ENCODE results near the gene TRIM22. TPM values are rescaled to one million over a fixed set of nuclear protein-coding genes. Genes with fewer than 3 reads are reported as not detected.

Gene TRIM22
- total and polyA plus RNA-seq, 7 experiments from 2014 or later = 121 to 340 (median 243) TPM

- DNase-seq = no peak
- no peak overlapping the region for H3K4me3 Mint-ChIP-seq
- H3K27ac ChIP-seq (ENCODE audit: low read depth, low read length) = no peak overlapping the region
- H3K27me3 ChIP-seq (ENCODE audit: control insufficient read depth in 2 of 2, insufficient read depth in 2 of 2, low read length in 2 of 2) = no peaks in the 10 kb centered on the region
- H3K4me1 ChIP-seq (ENCODE audit: control insufficient read depth in 2 of 2, insufficient read depth in 2 of 2, low read length in 2 of 2) = no peaks in the 10 kb centered on the region
- peaks cover 0 to 30% (median 7%) of the 10 kb centered on the region in 3 experiments for H3K36me3 ChIP-seq (ENCODE audit: control insufficient read depth in 2 of 3, insufficient read depth in 3 of 3, low read length in 3 of 3)
- no peaks in the 10 kb centered on the region for H3K9me3 ChIP-seq (ENCODE audit: control insufficient read depth in 2 of 3, low read length in 3 of 3)
- peaks cover 0 to 40% (median 23%) of the 10 kb centered on the region in 5 donors for H3K36me3 Mint-ChIP-seq
- POLR2A ChIA-PET = no interaction called here
- no peak overlapping the region for H3K4me3 ChIP-seq (ENCODE audit: low read length)
- ATAC-seq = no peak
- peaks cover 0 to 3% (median 0%) of the 10 kb centered on the region in 11 donors for H3K9me3 Mint-ChIP-seq
- H3K4me1 Mint-ChIP-seq = no peaks in the 10 kb centered on the region
- intact Hi-C loops (cut with micrococcal nuclease) = no loop called here
- no peak overlapping the region for H3K27ac Mint-ChIP-seq
- CTCF ChIA-PET = no interaction called here
- no peaks in the 10 kb centered on the region for H3K27me3 Mint-ChIP-seq
Observed at GRCh38 chr11:5663511-5663910, 26.1 kb upstream of the TRIM22 start.

- intact Hi-C loops (cut with micrococcal nuclease) = no loop called here
- Histone ChIP-seq H3K36me3 (ENCODE audit: control insufficient read depth in 2 of 3, insufficient read depth in 3 of 3, low read length in 3 of 3) (peaks cover 0 to 44% (median 7%) of the 10 kb centered on the region in 3 experiments), H3K4me1 (ENCODE audit: control insufficient read depth in 2 of 2, insufficient read depth in 2 of 2, low read length in 2 of 2) (no peaks in the 10 kb centered on the region), H3K27ac (ENCODE audit: low read depth, low read length) (no peak overlapping the region), H3K9me3 (ENCODE audit: control insufficient read depth in 2 of 3, low read length in 3 of 3) (no peaks in the 10 kb centered on the region), H3K27me3 (ENCODE audit: control insufficient read depth in 2 of 2, insufficient read depth in 2 of 2, low read length in 2 of 2) (no peaks in the 10 kb centered on the region), H3K4me3 (ENCODE audit: low read length) (no peak overlapping the region)
- DNase-seq (no peak), ATAC-seq (no peak)
- Mint-ChIP-seq H3K36me3 (peaks cover 0 to 52% (median 25%) of the 10 kb centered on the region in 5 donors), H3K27ac (peak overlapping the region in 1 of 9 donors; percentile 6), H3K4me3 (no peak overlapping the region), H3K9me3 (peaks cover 0 to 3% (median 0%) of the 10 kb centered on the region in 11 donors), H3K27me3 (no peaks in the 10 kb centered on the region), H3K4me1 (no peaks in the 10 kb centered on the region)
- CTCF ChIA-PET = no interaction called here
- POLR2A ChIA-PET = no interaction called here
Observed at GRCh38 chr11:5665051-5665570, 24.5 kb upstream of the TRIM22 start.

- CTCF ChIA-PET = no interaction called here
- POLR2A ChIA-PET = no interaction called here
- no peak for DNase-seq
- no peaks in the 10 kb centered on the region for H3K4me1 ChIP-seq (ENCODE audit: control insufficient read depth in 2 of 2, insufficient read depth in 2 of 2, low read length in 2 of 2)
- H3K27me3 Mint-ChIP-seq = no peaks in the 10 kb centered on the region
- H3K27ac Mint-ChIP-seq = peak overlapping the region in 2 of 9 donors; percentile 12 to 64
- H3K36me3 ChIP-seq (ENCODE audit: control insufficient read depth in 2 of 3, insufficient read depth in 3 of 3, low read length in 3 of 3) = peaks cover 0 to 44% (median 7%) of the 10 kb centered on the region in 3 experiments
- no peaks in the 10 kb centered on the region for H3K27me3 ChIP-seq (ENCODE audit: control insufficient read depth in 2 of 2, insufficient read depth in 2 of 2, low read length in 2 of 2)
- H3K4me1 Mint-ChIP-seq = no peaks in the 10 kb centered on the region
- H3K9me3 ChIP-seq (ENCODE audit: control insufficient read depth in 2 of 3, low read length in 3 of 3) = no peaks in the 10 kb centered on the region
- no peak for ATAC-seq
- H3K9me3 Mint-ChIP-seq = peaks cover 0 to 3% (median 0%) of the 10 kb centered on the region in 11 donors
- intact Hi-C loops (cut with micrococcal nuclease) = no loop called here
- H3K4me3 Mint-ChIP-seq = no peak overlapping the region
- peaks cover 0 to 59% (median 28%) of the 10 kb centered on the region in 5 donors for H3K36me3 Mint-ChIP-seq
- no peak overlapping the region for H3K27ac ChIP-seq (ENCODE audit: low read depth, low read length)
- no peak overlapping the region for H3K4me3 ChIP-seq (ENCODE audit: low read length)
Observed at GRCh38 chr11:5665746-5666401, 23.7 kb upstream of the TRIM22 start.

- intact Hi-C loops (cut with micrococcal nuclease) = no loop called here
- H3K4me1 ChIP-seq (ENCODE audit: control insufficient read depth in 2 of 2, insufficient read depth in 2 of 2, low read length in 2 of 2) = no peaks in the 10 kb centered on the region
- H3K27ac ChIP-seq (ENCODE audit: low read depth, low read length) = no peak overlapping the region
- H3K9me3 Mint-ChIP-seq = no peaks in the 10 kb centered on the region
- H3K27me3 Mint-ChIP-seq = no peaks in the 10 kb centered on the region
- peak overlapping the region in 1 of 9 donors; percentile 49 for H3K27ac Mint-ChIP-seq
- POLR2A ChIA-PET = no interaction called here
- peaks cover 0 to 44% (median 7%) of the 10 kb centered on the region in 3 experiments for H3K36me3 ChIP-seq (ENCODE audit: control insufficient read depth in 2 of 3, insufficient read depth in 3 of 3, low read length in 3 of 3)
- no peaks in the 10 kb centered on the region for H3K27me3 ChIP-seq (ENCODE audit: control insufficient read depth in 2 of 2, insufficient read depth in 2 of 2, low read length in 2 of 2)
- CTCF ChIA-PET = no interaction called here
- H3K4me1 Mint-ChIP-seq = peaks cover 0 to under 1% (median 0%) of the 10 kb centered on the region in 7 donors
- H3K36me3 Mint-ChIP-seq = peaks cover 0 to 60% (median 28%) of the 10 kb centered on the region in 5 donors
- DNase-seq (no peak), ATAC-seq (no peak)
- H3K4me3 ChIP-seq (ENCODE audit: low read length) = no peak overlapping the region
- no peak overlapping the region for H3K4me3 Mint-ChIP-seq
- H3K9me3 ChIP-seq (ENCODE audit: control insufficient read depth in 2 of 3, low read length in 3 of 3) = no peaks in the 10 kb centered on the region
Observed at GRCh38 chr11:5666402-5666793, 23.2 kb upstream of the TRIM22 start.

GRCh38 chr11:5671831-5672230 lies 17.8 kb upstream of the TRIM22 start:
- POLR2A ChIA-PET = no interaction called here
- intact Hi-C loops (cut with micrococcal nuclease) = loop anchor here in 1 of 2 donors (5.0 kb wide), 1 partner anchor 40 kb away; no protein-coding TSS in a partner anchor
- Mint-ChIP-seq H3K9me3 (peaks cover 0 to 3% (median 0%) of the 10 kb centered on the region in 11 donors), H3K27ac (peak overlapping the region in 1 of 9 donors; percentile 76), H3K27me3 (no peaks in the 10 kb centered on the region), H3K4me1 (peaks cover 0 to 29% (median 18%) of the 10 kb centered on the region in 7 donors), H3K36me3 (peaks cover 0 to 56% (median 28%) of the 10 kb centered on the region in 5 donors), H3K4me3 (no peak overlapping the region)
- Histone ChIP-seq H3K27ac (ENCODE audit: low read depth, low read length) (no peak overlapping the region), H3K4me1 (ENCODE audit: control insufficient read depth in 2 of 2, insufficient read depth in 2 of 2, low read length in 2 of 2) (no peaks in the 10 kb centered on the region), H3K9me3 (ENCODE audit: control insufficient read depth in 2 of 3, low read length in 3 of 3) (no peaks in the 10 kb centered on the region), H3K27me3 (ENCODE audit: control insufficient read depth in 2 of 2, insufficient read depth in 2 of 2, low read length in 2 of 2) (no peaks in the 10 kb centered on the region), H3K4me3 (ENCODE audit: low read length) (no peak overlapping the region), H3K36me3 (ENCODE audit: control insufficient read depth in 2 of 3, insufficient read depth in 3 of 3, low read length in 3 of 3) (peaks cover 0 to 21% (median 0%) of the 10 kb centered on the region in 3 experiments)
- DNase-seq = no peak
- CTCF ChIA-PET = no interaction called here
- ATAC-seq = no peak

- no peak overlapping the region for H3K4me3 ChIP-seq (ENCODE audit: low read length)
- no peaks in the 10 kb centered on the region for H3K4me1 ChIP-seq (ENCODE audit: control insufficient read depth in 2 of 2, insufficient read depth in 2 of 2, low read length in 2 of 2)
- H3K27ac Mint-ChIP-seq = peak overlapping the region in 3 of 9 donors; percentile 4 to 33 (median 7)
- H3K27me3 Mint-ChIP-seq = no peaks in the 10 kb centered on the region
- H3K27me3 ChIP-seq (ENCODE audit: control insufficient read depth in 2 of 2, insufficient read depth in 2 of 2, low read length in 2 of 2) = no peaks in the 10 kb centered on the region
- ATAC-seq (no peak), DNase-seq (no peak)
- H3K36me3 ChIP-seq (ENCODE audit: control insufficient read depth in 2 of 3, insufficient read depth in 3 of 3, low read length in 3 of 3) = peaks cover 0 to 26% (median under 1%) of the 10 kb centered on the region in 3 experiments
- CTCF ChIA-PET = interaction anchor here (0.6 kb wide), 2 partner anchors 24 to 39 kb away, joined by 3 read pairs; no protein-coding TSS in a partner anchor
- peaks cover 15 to 45% (median 28%) of the 10 kb centered on the region in 7 donors for H3K4me1 Mint-ChIP-seq
- intact Hi-C loops (cut with micrococcal nuclease) = loop anchor here in 1 of 2 donors (5.0 kb wide), 1 partner anchor 38 kb away; no protein-coding TSS in a partner anchor
- peak overlapping the region in 1 of 10 donors; percentile 34 for H3K4me3 Mint-ChIP-seq
- no peak overlapping the region for H3K27ac ChIP-seq (ENCODE audit: low read depth, low read length)
- H3K36me3 Mint-ChIP-seq = peaks cover 10 to 62% (median 36%) of the 10 kb centered on the region in 5 donors
- no peaks in the 10 kb centered on the region for H3K9me3 ChIP-seq (ENCODE audit: control insufficient read depth in 2 of 3, low read length in 3 of 3)
- POLR2A ChIA-PET = interaction anchor here (0.6 to 0.7 kb wide), 2 partner anchors 23 to 41 kb away, joined by 4 to 5 read pairs; no protein-coding TSS in a partner anchor
- peaks cover 0 to 3% (median 0%) of the 10 kb centered on the region in 11 donors for H3K9me3 Mint-ChIP-seq
Observed at GRCh38 chr11:5674391-5674790, 15.2 kb upstream of the TRIM22 start.
